Fibroblast of lung (primary cell): ENCODE results near the gene NBDY.
"Not testable (repeated sequence)": the region's sequence is repeated elsewhere in the genome, so short reads cannot be mapped to it uniquely, and the experiment has no call there.

Experiments used
- CTCF ChIP-seq, 2 donors: IDR thresholded peaks in 1 of 2; conservative IDR thresholded peaks in 1 of 2; 1 replicate in 1 of 2; 2 replicates in 1 of 2; pipeline ENCODE4 v1.5.1; 2011 to 2012; ENCODE audit warnings: low read length in 2 of 2, control low read depth in 1 of 2, inconsistent platforms in 1 of 2, low read depth in 1 of 2, mild to moderate bottlenecking in 1 of 2
- EZH2 ChIP-seq: IDR thresholded peaks from 2 replicates; pipeline ENCODE4 v1.5.1; 2012; ENCODE audit warnings: low read length, control low read depth, mild to moderate bottlenecking; ENCODE audit errors: missing control alignments

- not testable (repeated sequence) for TF ChIP-seq CTCF (conservative IDR thresholded peaks at IDR 0.05 in 1 of 2, IDR thresholded peaks at IDR 0.05 in 1 of 2; ENCODE audit: low read depth in 1 of 2, low read length in 2 of 2); EZH2
Measured at GRCh38 chrX:56778924-56779468, 50.0 kb downstream of the NBDY start.
